RWPE2 (cell line): ENCODE measurements around the gene ZNF710.
A peak's percentile ranks its signal among the peaks of the same experiment; 100 is the strongest.

Source experiments
- ATAC-seq: fragments of 200-7000 bp; cut with Tn5 transposase; 3 replicates; pipeline ENCODE4 v1.9.1; 2021; ENCODE audit warnings: low read depth
- DNase-seq: peaks from one replicate; pipeline ENCODE4 v3.0.0-alpha.2; 2020; ENCODE audit warnings: low spot score
- H3K27ac ChIP-seq: fragments of 450-650 bp; 2 replicates; pipeline ENCODE4 v1.5.1; 2017; ENCODE audit warnings: mild to moderate bottlenecking; ENCODE audit not compliant: poor library complexity, severe bottlenecking
- H3K27me3 ChIP-seq: fragments of 250-450 bp; sonication (Bioruptor Pico); 2 replicates; pipeline ENCODE4 v1.5.1; 2021; ENCODE audit warnings: mild to moderate bottlenecking, moderate library complexity; ENCODE audit not compliant: insufficient read depth, poor library complexity, severe bottlenecking
- H3K36me3 ChIP-seq: fragments of 250-450 bp; sonication (Bioruptor Pico); 2 replicates; pipeline ENCODE4 v1.5.1; 2020; ENCODE audit warnings: low read depth, mild to moderate bottlenecking, moderate library complexity
- H3K4me1 ChIP-seq: fragments of 250-450 bp; sonication (Bioruptor Pico); 2 replicates; pipeline ENCODE4 v1.5.1; 2021; ENCODE audit warnings: mild to moderate bottlenecking, moderate library complexity; ENCODE audit not compliant: insufficient read depth, poor library complexity, severe bottlenecking
- H3K4me3 ChIP-seq: fragments of 250-450 bp; sonication (Bioruptor Pico); 2 replicates; pipeline ENCODE4 v1.5.1; 2021; ENCODE audit warnings: mild to moderate bottlenecking, moderate library complexity; ENCODE audit not compliant: severe bottlenecking
- H3K9me3 ChIP-seq: fragments of 250-450 bp; sonication (Bioruptor Pico); 2 replicates; pipeline ENCODE4 v1.5.1; 2021; ENCODE audit warnings: mild to moderate bottlenecking, moderate library complexity; ENCODE audit not compliant: severe bottlenecking
- CTCF ChIP-seq: fragments of 450-650 bp; IDR thresholded peaks from one replicate; pipeline ENCODE4 v1.5.1; 2017; ENCODE audit warnings: mild to moderate bottlenecking, moderate library complexity; ENCODE audit not compliant: poor library complexity, severe bottlenecking

Gene ZNF710

GRCh38 chr15:90020936-90021507 is 19.9 kb downstream of the ZNF710 start:
- peak; percentile 38 for DNase-seq
- H3K27me3 ChIP-seq = no peaks in the 10 kb centered on the region
- no peak overlapping the region for H3K27ac ChIP-seq
- TF ChIP-seq CTCF = no peak
- H3K36me3 ChIP-seq = peaks cover 16% of the 10 kb centered on the region; the same call in 1 of the 2 replicates
- no peak overlapping the region for H3K4me3 ChIP-seq
- ATAC-seq = no peak
- H3K9me3 ChIP-seq = no peaks in the 10 kb centered on the region
- peaks cover 17% of the 10 kb centered on the region for H3K4me1 ChIP-seq

DNA sequence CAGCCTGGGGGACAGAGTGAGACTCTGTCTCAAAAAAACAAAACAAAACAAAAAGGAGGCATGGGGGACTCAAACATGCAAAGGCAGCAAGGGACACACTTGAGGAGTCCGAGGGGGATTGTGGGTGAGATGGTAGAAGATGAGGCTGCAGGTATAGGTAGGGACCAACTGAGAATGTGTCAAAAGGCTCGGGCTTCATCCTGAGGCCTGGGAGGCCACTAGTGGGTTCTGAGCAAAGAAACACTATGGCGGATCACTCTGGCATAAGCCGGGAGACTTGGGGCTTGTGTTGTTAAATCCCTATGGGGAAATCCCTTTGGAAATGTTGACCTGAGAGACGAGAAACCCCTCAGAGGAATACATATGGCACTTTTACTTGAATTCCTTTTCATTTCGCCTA is 21.2 kb downstream of the ZNF710 start:
- peak; percentile 30 for DNase-seq
- ATAC-seq = no peak
- TF ChIP-seq CTCF = no peak
- Histone ChIP-seq H3K27me3 (no peaks in the 10 kb centered on the region), H3K9me3 (no peaks in the 10 kb centered on the region), H3K4me3 (no peak overlapping the region), H3K27ac (no peak overlapping the region), H3K36me3 (peaks cover 16% of the 10 kb centered on the region; the same call in 1 of the 2 replicates), H3K4me1 (peaks cover 4% of the 10 kb centered on the region)

DNA sequence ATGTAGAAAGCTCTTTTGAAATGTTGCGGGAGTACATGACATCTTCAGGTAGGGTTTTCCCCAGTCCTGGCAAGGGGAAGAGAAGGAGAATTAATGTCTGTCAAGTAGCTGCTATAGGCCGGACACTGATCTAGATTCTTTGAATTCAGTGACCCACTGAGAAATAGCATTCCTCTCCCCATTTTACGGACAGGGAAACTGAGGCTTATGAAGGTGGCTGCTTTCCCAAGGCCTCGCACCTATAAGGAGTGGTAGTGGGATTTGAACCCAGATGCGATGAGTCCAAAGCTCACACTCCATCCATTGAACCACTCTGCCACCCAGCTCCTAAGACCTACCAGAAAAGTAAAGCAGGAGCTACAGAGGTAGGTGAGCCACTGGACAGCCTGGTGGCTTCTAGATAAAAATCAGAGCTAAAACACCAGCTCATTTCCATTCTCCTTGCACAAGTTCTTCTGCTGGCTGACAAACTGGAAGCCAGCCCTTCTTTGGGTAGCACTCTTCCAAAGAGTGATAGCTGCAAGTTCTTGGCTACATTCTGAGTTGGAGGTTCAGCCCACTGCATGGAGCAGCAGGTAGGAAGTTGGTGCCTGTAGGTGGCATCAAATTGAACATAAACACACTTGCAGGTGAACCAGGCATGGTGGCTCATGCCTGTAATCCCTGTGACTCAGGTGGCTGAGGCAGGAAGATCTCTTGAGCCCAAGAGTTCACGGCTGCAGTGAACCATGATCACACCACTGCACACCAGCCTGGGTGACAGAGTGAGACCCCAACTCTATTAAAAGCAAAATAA is 22.0 kb downstream of the ZNF710 start:
- Histone ChIP-seq H3K4me3 (no peak overlapping the region), H3K36me3 (peaks cover 19% of the 10 kb centered on the region), H3K9me3 (no peaks in the 10 kb centered on the region), H3K27me3 (no peaks in the 10 kb centered on the region), H3K27ac (no peak overlapping the region), H3K4me1 (no peaks in the 10 kb centered on the region)
- ATAC-seq = peak; percentile 44; the same call in 2 of the 3 replicates
- DNase-seq = peak; percentile 27
- TF ChIP-seq CTCF = no peak

DNA sequence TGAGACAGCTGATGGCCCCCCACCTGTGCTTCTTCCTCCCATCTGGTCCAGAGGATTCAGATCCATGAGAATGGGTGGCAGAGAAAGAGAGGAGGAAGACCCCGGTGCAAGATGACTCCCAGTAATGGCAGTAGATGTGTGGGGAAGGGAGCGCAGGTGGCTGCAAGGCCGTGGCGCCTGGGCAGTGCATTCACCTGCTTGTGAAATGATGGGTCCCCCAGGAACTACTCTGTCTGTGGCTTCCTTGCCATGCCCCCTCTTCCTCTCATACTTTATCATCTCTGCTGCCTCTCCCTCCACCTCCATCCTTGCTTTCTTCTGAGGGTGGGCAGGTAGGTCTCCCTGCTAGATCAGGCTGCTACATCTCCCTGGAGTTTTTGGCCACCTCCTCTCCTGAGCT is 23.3 kb downstream of the ZNF710 start:
- H3K4me3 ChIP-seq = no peak overlapping the region
- peaks cover 22% of the 10 kb centered on the region for H3K36me3 ChIP-seq
- no peak overlapping the region for H3K27ac ChIP-seq
- H3K27me3 ChIP-seq = no peaks in the 10 kb centered on the region
- no peaks in the 10 kb centered on the region for H3K9me3 ChIP-seq
- no peak for TF ChIP-seq CTCF
- no peak for DNase-seq
- no peaks in the 10 kb centered on the region for H3K4me1 ChIP-seq
- ATAC-seq = no peak
